Activated CD8-positive, alpha-beta T cell treated with anti-CD3 and anti-CD28 coated beads for 36 hours (primary cell): ENCODE results near the gene CFAP69. TPM values are rescaled to one million over a fixed set of nuclear protein-coding genes. Genes with fewer than 3 reads are reported as not detected.

Experiments
- ATAC-seq: fragments of 200-7000 bp; cut with Tn5 transposase; one replicate; pipeline ENCODE4 v1.10.0; 2021; ENCODE audit warnings: mild to moderate bottlenecking, moderate library complexity
- CTCF ChIA-PET: fragments of 350-600 bp; sonication (Branson Sonifier 250); formaldehyde crosslinking; loops from one replicate; lab custom pipeline; 2021; ENCODE audit warnings: antibody characterized with exemption; lab: Charles Lee
- POLR2A ChIA-PET: fragments of 350-600 bp; sonication (Branson Sonifier 250); formaldehyde crosslinking; loops from one replicate; lab custom pipeline; 2021; ENCODE audit warnings: antibody characterized with exemption; lab: Charles Lee
- DNase-seq: peaks from one replicate; pipeline ENCODE4 v3.0.0-alpha.2; 2020
- H3K27ac Mint-ChIP-seq: one replicate; pipeline ENCODE4 v1.8.0; 2021; ENCODE audit warnings: mild to moderate bottlenecking, mixed read lengths
- H3K27me3 Mint-ChIP-seq: one replicate; pipeline ENCODE4 v1.8.0; 2021; ENCODE audit warnings: mixed read lengths
- H3K36me3 Mint-ChIP-seq: one replicate; pipeline ENCODE4 v1.8.0; 2021; ENCODE audit warnings: low read depth, mixed read lengths
- H3K4me1 Mint-ChIP-seq: one replicate; pipeline ENCODE4 v1.8.0; 2021; ENCODE audit warnings: low read depth, mixed read lengths
- H3K4me3 Mint-ChIP-seq: one replicate; pipeline ENCODE4 v1.8.0; 2021; ENCODE audit warnings: mild to moderate bottlenecking, moderate library complexity, mixed read lengths
- H3K9me3 Mint-ChIP-seq: one replicate; pipeline ENCODE4 v1.8.0; 2021; ENCODE audit warnings: mixed read lengths
- CTCF ChIP-seq: fragments of 200-600 bp; IDR thresholded peaks from one replicate; pipeline ENCODE4 v1.8.0; 2022; ENCODE audit warnings: antibody characterized with exemption, mild to moderate bottlenecking
- intact Hi-C: fragments of 100-400 bp; cut with micrococcal nuclease; formaldehyde crosslinking; loops from one replicate; pipeline ENCODE4 v1.10.0; 2022
- total RNA-seq, 2 experiments: library from RNA; stranded (reverse); gene quantifications; one replicate each; pipeline ENCODE4 v1.2.3, GENCODE V29; 2021

The CFAP69 gene
- total RNA-seq, 2 experiments from 2014 or later, result 0.07 to 0.69 TPM

- ChIA-PET POLR2A (no interaction called here), CTCF (no interaction called here)
- Mint-ChIP-seq H3K4me1 (no peaks in the 10 kb centered on the region), H3K9me3 (no peaks in the 10 kb centered on the region), H3K27me3 (peaks cover 13% of the 10 kb centered on the region), H3K36me3 (no peaks in the 10 kb centered on the region), H3K4me3 (no peak overlapping the region), H3K27ac (no peak overlapping the region)
- ATAC-seq (no peak), DNase-seq (no peak)
- TF ChIP-seq CTCF, result no peak
- intact Hi-C loops, result no loop called here
These were observed 24.2 kb downstream of the CFAP69 start for GRCh38 chr7:90269163-90269562.

GRCh38 chr7:90270431-90271178 is 25.6 kb downstream of the CFAP69 start:
- intact Hi-C loops, result no loop called here
- no peak for ATAC-seq
- Mint-ChIP-seq H3K27me3 (peaks cover 11% of the 10 kb centered on the region), H3K4me1 (no peaks in the 10 kb centered on the region), H3K27ac (no peak overlapping the region), H3K4me3 (no peak overlapping the region), H3K9me3 (no peaks in the 10 kb centered on the region), H3K36me3 (no peaks in the 10 kb centered on the region)
- ChIA-PET POLR2A (no interaction called here), CTCF (no interaction called here)
- no peak for DNase-seq
- TF ChIP-seq CTCF, result no peak

DNA sequence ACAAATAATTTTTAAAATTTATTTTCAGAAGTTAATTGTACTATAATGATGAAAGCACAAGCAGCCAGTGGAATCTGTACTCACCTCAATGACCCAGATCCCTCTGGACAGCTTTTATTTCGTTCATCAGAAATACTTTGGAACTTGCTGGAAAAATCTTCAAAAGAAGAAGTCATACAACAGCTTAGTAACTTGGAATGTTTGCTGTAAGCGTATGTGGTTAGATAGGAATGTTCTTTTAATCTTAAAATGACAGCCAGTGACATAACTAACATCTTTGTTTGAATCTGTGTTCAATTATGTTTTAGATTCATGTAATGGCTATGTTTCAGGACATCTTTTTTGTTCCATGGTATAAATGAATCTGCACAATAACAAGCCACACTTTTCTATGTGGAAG is 26.8 kb downstream of the CFAP69 start:
- H3K4me3 Mint-ChIP-seq, result no peak overlapping the region
- peaks cover 10% of the 10 kb centered on the region for H3K27me3 Mint-ChIP-seq

GRCh38 chr7:90272242-90272641 is 27.3 kb downstream of the CFAP69 start:
- TF ChIP-seq CTCF, result no peak
- intact Hi-C loops, result no loop called here

More for the DNA sequence above, 26.8 kb downstream of the CFAP69 start:
- H3K9me3 Mint-ChIP-seq, result no peaks in the 10 kb centered on the region
- DNase-seq, result no peak
- POLR2A ChIA-PET, result no interaction called here
- ATAC-seq, result no peak
- no peak overlapping the region for H3K27ac Mint-ChIP-seq
- no peaks in the 10 kb centered on the region for H3K36me3 Mint-ChIP-seq
- no peak for TF ChIP-seq CTCF
- intact Hi-C loops, result no loop called here
- no peaks in the 10 kb centered on the region for H3K4me1 Mint-ChIP-seq
- CTCF ChIA-PET, result no interaction called here

GRCh38 chr7:90274161-90274560 is 29.2 kb downstream of the CFAP69 start:
- ATAC-seq (no peak), DNase-seq (no peak)
- H3K27me3 Mint-ChIP-seq, result peaks cover 4% of the 10 kb centered on the region
- ChIA-PET CTCF (no interaction called here), POLR2A (no interaction called here)
- no peaks in the 10 kb centered on the region for H3K4me1 Mint-ChIP-seq
- H3K4me3 Mint-ChIP-seq, result no peak overlapping the region
- no peak for TF ChIP-seq CTCF
- H3K27ac Mint-ChIP-seq, result no peak overlapping the region
- H3K9me3 Mint-ChIP-seq, result no peaks in the 10 kb centered on the region
- intact Hi-C loops, result no loop called here
- no peaks in the 10 kb centered on the region for H3K36me3 Mint-ChIP-seq

More at GRCh38 chr7:90272242-90272641, 27.3 kb downstream of the CFAP69 start:
- POLR2A ChIA-PET, result no interaction called here
- no peak for ATAC-seq
- no peak overlapping the region for H3K27ac Mint-ChIP-seq
- no peak for DNase-seq
- CTCF ChIA-PET, result no interaction called here
- H3K27me3 Mint-ChIP-seq, result peaks cover 7% of the 10 kb centered on the region
- no peaks in the 10 kb centered on the region for H3K36me3 Mint-ChIP-seq
- no peak overlapping the region for H3K4me3 Mint-ChIP-seq
- H3K4me1 Mint-ChIP-seq, result no peaks in the 10 kb centered on the region
- H3K9me3 Mint-ChIP-seq, result no peaks in the 10 kb centered on the region
